Cardiac fibroblast (primary cell): ENCODE results near the gene DUSP12.
"Not testable (repeated sequence)": the region's sequence is repeated elsewhere in the genome, so short reads cannot be mapped to it uniquely, and the experiment has no call there.

Source experiments
- DNase-seq, 2 donors: peaks; one replicate each; pipeline versions ENCODE4 v3.0.0 to v3.0.0-alpha.2; 2010; ENCODE audit warnings: low read depth in 2 of 2
- H3K4me3 ChIP-seq, 2 donors: replicated peaks in 1 of 2; 1 replicate in 1 of 2; 2 replicates in 1 of 2; pipeline ENCODE4 v1.5.1; 2011; ENCODE audit warnings: low read depth in 2 of 2, low read length in 2 of 2, mild to moderate bottlenecking in 2 of 2, moderate library complexity in 1 of 2
- TF ChIP-seq, protein P1 (sequence below): IDR thresholded peaks from one replicate; pipeline ENCODE4 v1.5.1; 2011; ENCODE audit warnings: low read depth, mild to moderate bottlenecking, low read length, inconsistent platforms

Gene DUSP12

DNA sequence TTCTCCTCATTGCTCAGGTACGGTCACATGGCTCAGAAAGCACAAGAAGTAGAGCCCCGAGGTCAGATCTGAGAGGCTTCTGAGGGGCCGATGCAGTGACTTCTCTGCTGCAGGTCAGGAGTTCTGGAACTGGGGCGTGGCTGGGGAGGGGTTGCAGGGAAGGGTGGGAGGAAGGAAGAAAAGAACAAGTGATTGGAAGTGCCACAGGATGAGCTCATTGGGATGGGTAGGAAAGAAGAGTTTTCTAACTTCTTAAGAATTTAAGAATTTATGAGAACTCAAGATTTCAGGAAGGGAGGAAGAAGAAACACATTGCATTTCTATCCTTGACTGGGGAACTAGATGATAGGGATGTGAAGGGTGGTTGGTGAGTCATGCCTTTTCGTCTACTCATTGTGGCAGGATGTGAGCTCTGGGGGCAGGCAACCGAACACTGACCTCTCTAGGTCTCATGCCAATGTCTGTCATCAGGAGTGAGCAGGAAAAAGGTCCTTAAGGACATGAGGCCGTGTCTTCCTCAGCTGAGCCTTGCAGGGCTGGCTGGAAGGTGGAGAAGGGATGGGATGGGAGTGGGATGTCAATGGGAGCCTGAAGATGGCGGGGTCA lies 27.7 kb upstream of the DUSP12 start:
- TF ChIP-seq, protein P1, sequence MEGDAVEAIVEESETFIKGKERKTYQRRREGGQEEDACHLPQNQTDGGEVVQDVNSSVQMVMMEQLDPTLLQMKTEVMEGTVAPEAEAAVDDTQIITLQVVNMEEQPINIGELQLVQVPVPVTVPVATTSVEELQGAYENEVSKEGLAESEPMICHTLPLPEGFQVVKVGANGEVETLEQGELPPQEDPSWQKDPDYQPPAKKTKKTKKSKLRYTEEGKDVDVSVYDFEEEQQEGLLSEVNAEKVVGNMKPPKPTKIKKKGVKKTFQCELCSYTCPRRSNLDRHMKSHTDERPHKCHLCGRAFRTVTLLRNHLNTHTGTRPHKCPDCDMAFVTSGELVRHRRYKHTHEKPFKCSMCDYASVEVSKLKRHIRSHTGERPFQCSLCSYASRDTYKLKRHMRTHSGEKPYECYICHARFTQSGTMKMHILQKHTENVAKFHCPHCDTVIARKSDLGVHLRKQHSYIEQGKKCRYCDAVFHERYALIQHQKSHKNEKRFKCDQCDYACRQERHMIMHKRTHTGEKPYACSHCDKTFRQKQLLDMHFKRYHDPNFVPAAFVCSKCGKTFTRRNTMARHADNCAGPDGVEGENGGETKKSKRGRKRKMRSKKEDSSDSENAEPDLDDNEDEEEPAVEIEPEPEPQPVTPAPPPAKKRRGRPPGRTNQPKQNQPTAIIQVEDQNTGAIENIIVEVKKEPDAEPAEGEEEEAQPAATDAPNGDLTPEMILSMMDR: no peak
- peak; percentile 79 to 88 for DNase-seq

GRCh38 chr1:161722406-161722805 lies 27.2 kb upstream of the DUSP12 start:
- no peak overlapping the region for H3K4me3 ChIP-seq
- TF ChIP-seq, protein P1: no peak
- no peak for DNase-seq

More for the DNA sequence above, 27.7 kb upstream of the DUSP12 start:
- H3K4me3 ChIP-seq: no peak overlapping the region

DNA sequence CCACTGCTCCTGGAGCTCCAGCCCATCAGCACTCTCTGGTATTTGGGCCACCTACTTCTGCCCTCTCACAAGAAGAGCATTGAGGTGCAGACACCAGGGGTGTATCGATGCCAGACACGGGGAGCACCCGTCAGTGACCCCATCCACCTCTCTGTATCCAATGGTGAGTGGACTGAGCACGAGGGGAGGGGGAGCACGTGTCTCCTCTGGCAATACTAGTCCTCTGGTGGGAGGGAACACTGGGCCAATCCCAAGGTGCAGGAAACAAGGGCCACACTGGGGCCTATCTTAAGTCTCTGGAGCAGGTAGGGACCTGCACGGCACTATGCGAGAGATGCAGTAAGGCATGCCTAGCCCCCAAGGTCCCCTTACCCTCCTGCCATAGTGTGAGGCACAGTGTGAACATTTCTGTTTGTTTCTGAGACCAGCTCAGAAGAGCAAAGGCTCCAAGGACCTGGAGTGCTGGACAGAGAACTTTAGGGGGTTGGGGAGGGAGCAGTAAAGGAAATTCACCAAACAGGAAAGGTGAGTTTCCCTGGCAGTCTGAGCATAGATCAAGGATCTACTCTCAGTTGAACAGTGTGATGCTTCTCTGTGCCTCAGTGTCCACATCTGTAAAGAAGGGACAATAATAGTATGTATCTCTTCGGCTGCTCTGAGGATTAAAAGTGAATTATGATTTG lies 26.0 kb upstream of the DUSP12 start:
- DNase-seq: no peak
- TF ChIP-seq, protein P1: no peak
- no peak overlapping the region for H3K4me3 ChIP-seq

DNA sequence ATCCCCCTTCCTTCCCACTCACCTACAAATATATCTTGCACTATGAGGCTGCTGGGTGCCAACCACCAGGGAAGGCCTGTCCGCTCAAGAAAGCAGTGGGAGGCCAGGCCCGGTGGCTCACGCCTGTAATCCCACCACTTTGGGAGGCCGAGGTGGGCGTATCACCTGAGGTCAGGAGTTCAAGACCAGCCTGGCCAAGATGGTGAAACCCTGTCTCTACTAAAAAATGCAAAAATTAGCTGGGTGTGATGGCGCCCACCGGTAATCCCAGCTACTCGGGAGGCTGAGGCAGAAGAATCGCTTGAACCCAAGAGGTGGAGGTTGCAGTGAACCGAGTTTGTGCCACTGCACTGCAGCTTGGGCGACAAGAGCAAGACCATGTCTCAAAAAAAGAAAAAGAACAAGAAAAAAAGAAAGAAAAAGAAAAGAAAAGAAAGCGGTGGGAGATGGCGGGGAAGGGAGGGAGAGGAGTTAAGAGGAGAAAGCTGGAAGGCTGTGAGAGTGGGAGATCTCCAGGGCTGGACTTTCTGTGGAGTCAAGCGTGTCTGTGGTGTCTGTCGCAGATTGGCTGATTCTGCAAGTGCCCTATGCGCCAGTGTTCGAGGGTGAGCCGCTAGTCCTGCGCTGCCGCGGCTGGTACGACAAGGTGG lies 24.2 kb upstream of the DUSP12 start:
- H3K4me3 ChIP-seq: peak overlapping the region; percentile 67 to 73
- DNase-seq: not testable (repeated sequence)

GRCh38 chr1:161725908-161726472 lies 23.6 kb upstream of the DUSP12 start:
- peak overlapping the region; percentile 67 to 73 for H3K4me3 ChIP-seq
- TF ChIP-seq, protein P1: peak; percentile 53
- DNase-seq: peak; percentile 48 to 59

DNA sequence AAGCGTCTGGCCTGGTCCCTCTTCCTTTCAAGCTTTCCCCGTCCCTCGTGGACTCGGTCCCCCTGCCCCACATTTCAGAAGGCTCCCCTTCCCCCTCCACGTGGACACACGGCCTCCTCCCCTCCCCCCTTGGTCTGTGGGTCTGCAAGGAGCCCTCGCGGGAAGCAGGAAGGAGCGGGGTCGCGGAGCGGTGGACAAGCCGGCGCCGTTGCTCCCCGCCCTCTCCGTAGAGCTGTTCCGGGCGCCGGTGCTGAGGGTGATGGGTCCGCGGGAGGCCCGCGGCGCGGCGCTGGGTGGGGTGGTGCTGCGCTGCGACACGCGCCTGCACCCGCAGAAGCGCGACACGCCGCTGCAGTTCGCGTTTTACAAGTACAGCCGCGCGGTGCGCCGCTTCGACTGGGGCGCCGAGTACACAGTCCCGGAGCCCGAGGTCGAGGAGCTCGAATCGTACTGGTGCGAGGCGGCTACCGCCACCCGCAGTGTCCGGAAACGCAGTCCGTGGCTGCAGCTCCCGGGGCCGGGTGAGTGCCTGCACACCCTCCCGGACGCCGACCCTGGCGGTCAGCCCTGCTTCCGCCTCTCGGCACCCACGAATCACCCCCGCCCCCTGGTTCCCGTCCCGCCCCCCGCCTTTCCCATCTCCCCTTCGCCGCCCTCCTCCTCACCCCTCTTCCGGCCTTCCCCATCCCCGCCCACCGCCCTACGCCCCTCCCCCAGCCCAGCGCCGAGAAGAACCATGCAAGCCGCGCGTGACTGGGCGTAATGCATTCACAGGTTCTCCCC lies 22.9 kb upstream of the DUSP12 start:
- TF ChIP-seq, protein P1: no peak
- H3K4me3 ChIP-seq: peak overlapping the region; percentile 67 to 73
- DNase-seq: peak; percentile 79 to 93
